ENCODE measurements around the gene ENAH. TPM values are rescaled to one million over a fixed set of nuclear protein-coding genes. Genes with fewer than 3 reads are reported as not detected.

Gene ENAH
- total RNA-seq, 1 experiment from 2014 or later = 100 TPM

DNA sequence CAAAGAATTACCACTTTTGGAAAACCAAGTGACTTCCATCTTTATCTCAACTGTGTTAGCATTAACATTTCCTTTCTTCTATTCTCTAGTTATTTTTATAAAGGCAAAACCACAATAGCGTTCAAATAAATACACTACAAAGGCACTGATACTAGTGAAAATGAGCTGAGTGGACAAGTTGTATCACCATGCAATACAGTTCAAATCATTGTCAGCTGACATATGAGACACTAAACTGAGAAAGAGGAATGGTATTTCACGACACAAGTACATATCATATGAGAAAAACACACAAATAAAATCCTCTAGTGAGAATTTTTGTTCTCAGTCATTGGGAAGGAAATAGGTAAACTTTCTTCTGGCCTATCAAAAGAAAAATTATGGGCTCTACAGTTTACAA lies 26.2 kb downstream of the ENAH start (continued):
- TF ChIP-seq, protein P1, sequence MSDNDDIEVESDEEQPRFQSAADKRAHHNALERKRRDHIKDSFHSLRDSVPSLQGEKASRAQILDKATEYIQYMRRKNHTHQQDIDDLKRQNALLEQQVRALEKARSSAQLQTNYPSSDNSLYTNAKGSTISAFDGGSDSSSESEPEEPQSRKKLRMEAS (IDR thresholded peaks at IDR 0.05) = no peak
- TF ChIP-seq ZFX (IDR thresholded peaks at IDR 0.05) = no peak
- no peak for TF ChIP-seq EZH2phosphoT487 (IDR thresholded peaks at IDR 0.05; ENCODE audit: borderline replicate concordance)
- TF ChIP-seq POLR2AphosphoS5 (IDR thresholded peaks at IDR 0.05; ENCODE audit: low read depth, low read length) = no peak
- TF ChIP-seq YY1 (IDR thresholded peaks at IDR 0.05; ENCODE audit: extremely low read depth, insufficient replicate concordance, low read depth, low read length) = no peak

DNA sequence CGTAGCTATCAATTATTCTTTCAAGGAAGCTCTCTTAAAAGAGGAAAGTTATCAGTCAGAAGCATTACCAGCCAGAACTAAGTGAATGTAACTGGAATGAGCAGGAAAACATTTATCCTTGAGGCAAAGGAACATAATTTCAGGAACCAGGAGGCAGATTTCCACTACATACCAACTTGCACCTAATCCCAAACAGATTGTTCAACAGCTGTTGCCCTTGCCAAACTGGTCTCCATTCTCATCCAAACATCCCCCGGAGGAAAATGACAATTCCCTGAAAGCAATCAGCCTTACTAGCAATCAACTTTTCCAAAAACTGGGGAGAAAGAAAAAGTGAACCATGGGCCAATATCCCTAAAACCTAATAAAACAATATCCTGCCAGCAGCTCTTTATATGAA lies 35.0 kb downstream of the ENAH start:
- intact Hi-C loops (cut with micrococcal nuclease) = no loop called here
- Histone ChIP-seq H4K20me1 (ENCODE audit: insufficient read depth) (peaks cover 7% of the 10 kb centered on the region; the same call in 1 of the 2 replicates), H3K27me3 (ENCODE audit: insufficient read depth, low read length) (no peaks in the 10 kb centered on the region), H3K9ac (ENCODE audit: low read length) (no peak overlapping the region), H3K9me2 (ENCODE audit: insufficient read depth) (no peaks in the 10 kb centered on the region), H3K4me1 (ENCODE audit: control insufficient read depth in 1 of 2, insufficient read depth in 2 of 2, low read length in 2 of 2) (no peaks in the 10 kb centered on the region), H2AFZ (ENCODE audit: low read depth, low read length, poor library complexity, severe bottlenecking) (no peak overlapping the region), H3K4me2 (ENCODE audit: low read length) (no peak overlapping the region), H3K79me2 (ENCODE audit: insufficient read depth, low read length) (peaks cover 65% of the 10 kb centered on the region), H3K27ac (ENCODE audit: low read depth, low read length) (no peak overlapping the region), H3K36me3 (ENCODE audit: control insufficient read depth in 1 of 2, insufficient read depth in 2 of 2, low read length in 2 of 2) (no peaks in the 10 kb centered on the region), H3K9me3 (ENCODE audit: control insufficient read depth in 1 of 2, insufficient read depth in 1 of 2, low read depth in 1 of 2, low read length in 2 of 2) (no peaks in the 10 kb centered on the region), H3K4me3 (replicated peaks in 1 of 2; ENCODE audit: low read depth in 1 of 2, low read length in 2 of 2) (no peak overlapping the region)
- DNase-seq (ENCODE audit: low read depth, low spot score) = no peak
- ATAC-seq = no peak
- TF ChIP-seq CBX3 (IDR thresholded peaks at IDR 0.05; ENCODE audit: low read depth) (no peak), YY1 (IDR thresholded peaks at IDR 0.05; ENCODE audit: extremely low read depth, insufficient replicate concordance, low read depth, low read length) (no peak), EZH2phosphoT487 (IDR thresholded peaks at IDR 0.05; ENCODE audit: borderline replicate concordance) (no peak), JUND (IDR thresholded peaks at IDR 0.05) (no peak), ZFX (IDR thresholded peaks at IDR 0.05) (no peak), TCF7L2 (IDR thresholded peaks at IDR 0.05; ENCODE audit: borderline replicate concordance, extremely low read depth, insufficient read depth, insufficient read length) (no peak), POLR2A (IDR thresholded peaks at IDR 0.05; ENCODE audit: borderline replicate concordance, extremely low read depth, insufficient read depth, insufficient read length) (no peak), SIN3A (IDR thresholded peaks at IDR 0.05; ENCODE audit: low read depth) (no peak)
- TF ChIP-seq, protein P2, sequence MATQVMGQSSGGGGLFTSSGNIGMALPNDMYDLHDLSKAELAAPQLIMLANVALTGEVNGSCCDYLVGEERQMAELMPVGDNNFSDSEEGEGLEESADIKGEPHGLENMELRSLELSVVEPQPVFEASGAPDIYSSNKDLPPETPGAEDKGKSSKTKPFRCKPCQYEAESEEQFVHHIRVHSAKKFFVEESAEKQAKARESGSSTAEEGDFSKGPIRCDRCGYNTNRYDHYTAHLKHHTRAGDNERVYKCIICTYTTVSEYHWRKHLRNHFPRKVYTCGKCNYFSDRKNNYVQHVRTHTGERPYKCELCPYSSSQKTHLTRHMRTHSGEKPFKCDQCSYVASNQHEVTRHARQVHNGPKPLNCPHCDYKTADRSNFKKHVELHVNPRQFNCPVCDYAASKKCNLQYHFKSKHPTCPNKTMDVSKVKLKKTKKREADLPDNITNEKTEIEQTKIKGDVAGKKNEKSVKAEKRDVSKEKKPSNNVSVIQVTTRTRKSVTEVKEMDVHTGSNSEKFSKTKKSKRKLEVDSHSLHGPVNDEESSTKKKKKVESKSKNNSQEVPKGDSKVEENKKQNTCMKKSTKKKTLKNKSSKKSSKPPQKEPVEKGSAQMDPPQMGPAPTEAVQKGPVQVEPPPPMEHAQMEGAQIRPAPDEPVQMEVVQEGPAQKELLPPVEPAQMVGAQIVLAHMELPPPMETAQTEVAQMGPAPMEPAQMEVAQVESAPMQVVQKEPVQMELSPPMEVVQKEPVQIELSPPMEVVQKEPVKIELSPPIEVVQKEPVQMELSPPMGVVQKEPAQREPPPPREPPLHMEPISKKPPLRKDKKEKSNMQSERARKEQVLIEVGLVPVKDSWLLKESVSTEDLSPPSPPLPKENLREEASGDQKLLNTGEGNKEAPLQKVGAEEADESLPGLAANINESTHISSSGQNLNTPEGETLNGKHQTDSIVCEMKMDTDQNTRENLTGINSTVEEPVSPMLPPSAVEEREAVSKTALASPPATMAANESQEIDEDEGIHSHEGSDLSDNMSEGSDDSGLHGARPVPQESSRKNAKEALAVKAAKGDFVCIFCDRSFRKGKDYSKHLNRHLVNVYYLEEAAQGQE (IDR thresholded peaks at IDR 0.05; ENCODE audit: low read depth) = no peak
- TF ChIP-seq, protein P3, sequence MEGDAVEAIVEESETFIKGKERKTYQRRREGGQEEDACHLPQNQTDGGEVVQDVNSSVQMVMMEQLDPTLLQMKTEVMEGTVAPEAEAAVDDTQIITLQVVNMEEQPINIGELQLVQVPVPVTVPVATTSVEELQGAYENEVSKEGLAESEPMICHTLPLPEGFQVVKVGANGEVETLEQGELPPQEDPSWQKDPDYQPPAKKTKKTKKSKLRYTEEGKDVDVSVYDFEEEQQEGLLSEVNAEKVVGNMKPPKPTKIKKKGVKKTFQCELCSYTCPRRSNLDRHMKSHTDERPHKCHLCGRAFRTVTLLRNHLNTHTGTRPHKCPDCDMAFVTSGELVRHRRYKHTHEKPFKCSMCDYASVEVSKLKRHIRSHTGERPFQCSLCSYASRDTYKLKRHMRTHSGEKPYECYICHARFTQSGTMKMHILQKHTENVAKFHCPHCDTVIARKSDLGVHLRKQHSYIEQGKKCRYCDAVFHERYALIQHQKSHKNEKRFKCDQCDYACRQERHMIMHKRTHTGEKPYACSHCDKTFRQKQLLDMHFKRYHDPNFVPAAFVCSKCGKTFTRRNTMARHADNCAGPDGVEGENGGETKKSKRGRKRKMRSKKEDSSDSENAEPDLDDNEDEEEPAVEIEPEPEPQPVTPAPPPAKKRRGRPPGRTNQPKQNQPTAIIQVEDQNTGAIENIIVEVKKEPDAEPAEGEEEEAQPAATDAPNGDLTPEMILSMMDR (IDR thresholded peaks at IDR 0.05 in 2 of 3, conservative IDR thresholded peaks at IDR 0.05 in 1 of 3; ENCODE audit: borderline replicate concordance in 1 of 3, insufficient read depth in 1 of 3, low read depth in 2 of 3, low read length in 2 of 3) = no peak
- TF ChIP-seq, protein P4, sequence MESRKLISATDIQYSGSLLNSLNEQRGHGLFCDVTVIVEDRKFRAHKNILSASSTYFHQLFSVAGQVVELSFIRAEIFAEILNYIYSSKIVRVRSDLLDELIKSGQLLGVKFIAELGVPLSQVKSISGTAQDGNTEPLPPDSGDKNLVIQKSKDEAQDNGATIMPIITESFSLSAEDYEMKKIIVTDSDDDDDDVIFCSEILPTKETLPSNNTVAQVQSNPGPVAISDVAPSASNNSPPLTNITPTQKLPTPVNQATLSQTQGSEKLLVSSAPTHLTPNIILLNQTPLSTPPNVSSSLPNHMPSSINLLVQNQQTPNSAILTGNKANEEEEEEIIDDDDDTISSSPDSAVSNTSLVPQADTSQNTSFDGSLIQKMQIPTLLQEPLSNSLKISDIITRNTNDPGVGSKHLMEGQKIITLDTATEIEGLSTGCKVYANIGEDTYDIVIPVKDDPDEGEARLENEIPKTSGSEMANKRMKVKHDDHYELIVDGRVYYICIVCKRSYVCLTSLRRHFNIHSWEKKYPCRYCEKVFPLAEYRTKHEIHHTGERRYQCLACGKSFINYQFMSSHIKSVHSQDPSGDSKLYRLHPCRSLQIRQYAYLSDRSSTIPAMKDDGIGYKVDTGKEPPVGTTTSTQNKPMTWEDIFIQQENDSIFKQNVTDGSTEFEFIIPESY (IDR thresholded peaks at IDR 0.05; ENCODE audit: extremely low read depth, insufficient replicate concordance, low read length) = no peak
- BruUV-seq (replicated peaks) = no TSS peak
- ChIA-PET POLR2A (no interaction called here), CTCF (no interaction called here), RAD21 (ENCODE audit: low non-redundant PET in 1 of 2, low total read pairs in 2 of 2, uncharacterized antibody in 2 of 2, unreplicated experiment in 2 of 2) (no interaction called here)
